Measurements from ENCODE around the gene HHLA2. TPM values are rescaled to one million over a fixed set of nuclear protein-coding genes. Genes with fewer than 3 reads are reported as not detected.
A peak's percentile ranks its signal among the peaks of the same experiment; 100 is the strongest.

The HHLA2 gene
- total and polyA plus RNA-seq, 8 donors, result 0.47 to 3.0 (median 2.4) TPM

- intact Hi-C loops (cut with DNase I), result no loop called here
- H3K27ac ChIP-seq, result no peak overlapping the region
- no peak for TF ChIP-seq CTCF (IDR thresholded peaks at IDR 0.05)
- peaks cover 0 to 12% of the 10 kb centered on the region in 2 donors for H3K4me1 ChIP-seq
- no peaks in the 10 kb centered on the region for H3K36me3 ChIP-seq
- no peaks in the 10 kb centered on the region for H3K27me3 ChIP-seq
- H3K4me3 ChIP-seq, result no peak overlapping the region
- H3K9me3 ChIP-seq, result no peaks in the 10 kb centered on the region
- DNase-seq (no peak), ATAC-seq (no peak)
Measured at GRCh38 chr3:108404368-108404767, 108.0 kb downstream of the HHLA2 start.

GRCh38 chr3:108406063-108406660 is 109.8 kb downstream of the HHLA2 start:
- intact Hi-C loops (cut with DNase I), result no loop called here

GRCh38 chr3:108406661-108407206 is 110.4 kb downstream of the HHLA2 start:
- intact Hi-C loops (cut with DNase I), result no loop called here
- peak; percentile 29 to 56 for TF ChIP-seq CTCF (IDR thresholded peaks at IDR 0.05)
- Histone ChIP-seq H3K4me1 (peaks cover 0 to 12% of the 10 kb centered on the region in 2 donors), H3K4me3 (no peak overlapping the region), H3K27me3 (no peaks in the 10 kb centered on the region), H3K9me3 (no peaks in the 10 kb centered on the region), H3K27ac (no peak overlapping the region), H3K36me3 (no peaks in the 10 kb centered on the region)
- ATAC-seq, result peak; percentile 34
- DNase-seq, result peak in 2 of 4 donors; percentile 39 to 68

More at GRCh38 chr3:108406063-108406660, 109.8 kb downstream of the HHLA2 start:
- no peak for TF ChIP-seq CTCF (IDR thresholded peaks at IDR 0.05)
- no peaks in the 10 kb centered on the region for H3K27me3 ChIP-seq
- H3K4me1 ChIP-seq, result peaks cover 0 to 12% of the 10 kb centered on the region in 2 donors
- no peaks in the 10 kb centered on the region for H3K9me3 ChIP-seq
- ATAC-seq (no peak), DNase-seq (no peak)
- no peak overlapping the region for H3K4me3 ChIP-seq
- no peak overlapping the region for H3K27ac ChIP-seq
- no peaks in the 10 kb centered on the region for H3K36me3 ChIP-seq

- H3K9me3 ChIP-seq, result no peaks in the 10 kb centered on the region
- H3K4me3 ChIP-seq, result no peak overlapping the region
- no peaks in the 10 kb centered on the region for H3K27me3 ChIP-seq
- H3K27ac ChIP-seq, result no peak overlapping the region
- H3K36me3 ChIP-seq, result no peaks in the 10 kb centered on the region
- ATAC-seq, result no peak
- no peak for DNase-seq
- intact Hi-C loops (cut with DNase I), result no loop called here
- peaks cover 3 to 12% of the 10 kb centered on the region in 2 donors for H3K4me1 ChIP-seq
- no peak for TF ChIP-seq CTCF (IDR thresholded peaks at IDR 0.05)
Measured at GRCh38 chr3:108407886-108408285, 111.5 kb downstream of the HHLA2 start.

- H3K36me3 ChIP-seq, result no peaks in the 10 kb centered on the region
- H3K9me3 ChIP-seq, result no peaks in the 10 kb centered on the region
- H3K27ac ChIP-seq, result peak overlapping the region in 1 of 2 donors; percentile 63
- no peak overlapping the region for H3K4me3 ChIP-seq
- peak in 1 of 4 donors; percentile 61 for DNase-seq
- H3K4me1 ChIP-seq, result peaks cover 5 to 12% of the 10 kb centered on the region in 2 donors
- H3K27me3 ChIP-seq, result no peaks in the 10 kb centered on the region
- no peak for TF ChIP-seq CTCF (IDR thresholded peaks at IDR 0.05)
- intact Hi-C loops (cut with DNase I), result no loop called here
- ATAC-seq, result peak; percentile 74
Measured at GRCh38 chr3:108408883-108409799, 112.8 kb downstream of the HHLA2 start.
